IMR-90 (cell line): ENCODE measurements around the gene NOX4. TPM values are rescaled to one million over a fixed set of nuclear protein-coding genes. Genes with fewer than 3 reads are reported as not detected.

ENCODE experiments used
- ATAC-seq: fragments of 200-7000 bp; cut with Tn5 transposase; 2 replicates; pipeline ENCODE4 v1.9.1; 2020; ENCODE audit warnings: low read depth, mild to moderate bottlenecking, moderate library complexity
- BruUV-seq: library from RNA; stranded (reverse); fragments of 400-500 nt; replicated peaks from 2 replicates; lab custom pipeline; 2021; lab: Mats Ljungman, UMichigan
- CTCF ChIA-PET: fragments of 300-600 bp; formaldehyde crosslinking; extraction: SDS; loops from one replicate; lab custom pipeline; 2021; ENCODE audit warnings: antibody characterized with exemption; lab: Yijun Ruan, JAX
- POLR2A ChIA-PET: fragments of 300-600 bp; sonication (Branson Sonifier 250); formaldehyde crosslinking; loops from one replicate; lab custom pipeline; 2022; ENCODE audit warnings: antibody characterized with exemption; ENCODE audit not compliant: unreplicated experiment; lab: Charles Lee
- DNase-seq: peaks from one replicate; pipeline ENCODE4 v3.0.0; 2013
- H2AFZ ChIP-seq: replicated peaks from 2 replicates; pipeline ENCODE3; 2013; ENCODE audit warnings: low read length, mild to moderate bottlenecking; ENCODE audit not compliant: poor library complexity
- H2AK5ac ChIP-seq: 2 replicates; pipeline ENCODE4 v1.6.1; 2013; ENCODE audit warnings: low read depth, low read length, inconsistent platforms
- H2AK9ac ChIP-seq: replicated peaks from 2 replicates; pipeline ENCODE3; 2013; ENCODE audit warnings: mild to moderate bottlenecking, low read depth, low read length, moderate library complexity; ENCODE audit not compliant: poor library complexity
- H2BK120ac ChIP-seq: 2 replicates; pipeline ENCODE4 v1.6.1; 2013; ENCODE audit warnings: low read depth, low read length, inconsistent platforms
- H2BK15ac ChIP-seq: 3 replicates; pipeline ENCODE4 v1.6.1; 2013; ENCODE audit warnings: low read depth, low read length, inconsistent platforms
- H2BK20ac ChIP-seq: 2 replicates; pipeline ENCODE4 v1.6.1; 2013; ENCODE audit warnings: low read depth, mild to moderate bottlenecking, inconsistent platforms, low read length, moderate library complexity
- H2BK5ac ChIP-seq: 2 replicates; pipeline ENCODE4 v1.6.1; 2013; ENCODE audit warnings: mild to moderate bottlenecking, low read depth, low read length, inconsistent platforms; ENCODE audit not compliant: poor library complexity, severe bottlenecking
- H3K14ac ChIP-seq: replicated peaks from 2 replicates; pipeline ENCODE4 v1.6.1; 2013; ENCODE audit warnings: low read depth, low read length, inconsistent platforms
- H3K18ac ChIP-seq: 2 replicates; pipeline ENCODE4 v1.6.1; 2013; ENCODE audit warnings: low read depth, low read length, control low read depth
- H3K23ac ChIP-seq: 2 replicates; pipeline ENCODE4 v1.6.1; 2013; ENCODE audit warnings: low read depth, low read length, inconsistent platforms
- H3K27ac ChIP-seq: 2 replicates; pipeline ENCODE4 v1.5.1; 2013; ENCODE audit warnings: mild to moderate bottlenecking, control low read depth, low read length; ENCODE audit not compliant: insufficient read depth
- H3K27me3 ChIP-seq: 2 replicates; pipeline ENCODE4 v1.6.1; 2013; ENCODE audit warnings: low read length; ENCODE audit not compliant: control insufficient read depth, insufficient read depth
- H3K36me3 ChIP-seq: 2 replicates; pipeline ENCODE4 v1.6.1; 2013; ENCODE audit warnings: low read length, mixed read lengths; ENCODE audit not compliant: control insufficient read depth, insufficient read depth
- H3K4ac ChIP-seq: 2 replicates; pipeline ENCODE4 v1.6.1; 2013; ENCODE audit warnings: low read depth, low read length, inconsistent platforms
- H3K4me1 ChIP-seq: 2 replicates; pipeline ENCODE4 v1.6.1; 2013; ENCODE audit warnings: low read length, mixed read lengths; ENCODE audit not compliant: control insufficient read depth, insufficient read depth
- H3K4me2 ChIP-seq: 2 replicates; pipeline ENCODE4 v1.6.1; 2013; ENCODE audit warnings: low read depth, mild to moderate bottlenecking, control low read depth, low read length, moderate library complexity
- H3K4me3 ChIP-seq: 2 replicates; pipeline ENCODE4 v1.5.1; 2013; ENCODE audit warnings: low read depth, mild to moderate bottlenecking, control low read depth, low read length, moderate library complexity; ENCODE audit not compliant: insufficient read depth
- H3K56ac ChIP-seq: 2 replicates; pipeline ENCODE4 v1.6.1; 2013; ENCODE audit warnings: low read length, inconsistent platforms; ENCODE audit not compliant: insufficient read depth; ENCODE audit errors: extremely low read depth
- H3K79me1 ChIP-seq, 2 experiments: 2 replicates each; pipeline ENCODE4 v1.6.1; 2013; ENCODE audit warnings: low read length in 2 of 2, inconsistent platforms in 1 of 2, low read depth in 1 of 2
- H3K9ac ChIP-seq: 2 replicates; pipeline ENCODE4 v1.6.1; 2013; ENCODE audit warnings: low read depth, low read length, control low read depth
- H3K9me1 ChIP-seq: 2 replicates; pipeline ENCODE4 v1.6.1; 2013; ENCODE audit warnings: low read length, inconsistent platforms; ENCODE audit not compliant: insufficient read depth
- H3K9me3 ChIP-seq: 2 replicates; pipeline ENCODE4 v1.6.1; 2013; ENCODE audit warnings: low read length; ENCODE audit not compliant: control insufficient read depth, insufficient read depth
- H4K20me1 ChIP-seq: 2 replicates; pipeline ENCODE4 v1.6.1; 2013; ENCODE audit warnings: low read length, inconsistent platforms; ENCODE audit not compliant: insufficient read depth
- H4K5ac ChIP-seq: 2 replicates; pipeline ENCODE4 v1.6.1; 2013; ENCODE audit warnings: mild to moderate bottlenecking, low read depth, low read length, control low read depth
- H4K8ac ChIP-seq, 2 experiments: 2 replicates each; pipeline ENCODE4 v1.6.1; 2013; ENCODE audit warnings: low read depth in 2 of 2, low read length in 2 of 2, control low read depth in 1 of 2, inconsistent platforms in 1 of 2
- H4K91ac ChIP-seq: 2 replicates; pipeline ENCODE4 v1.6.1; 2013; ENCODE audit warnings: low read depth, low read length, inconsistent platforms; ENCODE audit not compliant: insufficient read depth
- BHLHE40 ChIP-seq: fragments of 150-350 bp; IDR thresholded peaks from 2 replicates; pipeline ENCODE4 v1.6.1; 2016; ENCODE audit warnings: mild to moderate bottlenecking, low read depth, low read length
- CEBPB ChIP-seq: IDR thresholded peaks from 2 replicates; pipeline ENCODE4 v1.6.1; 2012; ENCODE audit warnings: low read depth, low read length, improper control_type of control experiment
- CHD1 ChIP-seq: IDR thresholded peaks from 2 replicates; pipeline ENCODE4 v1.6.1; 2012; ENCODE audit warnings: low read depth, low read length, improper control_type of control experiment
- CTCF ChIP-seq: conservative IDR thresholded peaks from 2 replicates; pipeline ENCODE4 v1.5.1; 2012; ENCODE audit warnings: mild to moderate bottlenecking, low read depth, low read length, improper control_type of control experiment
- ELK1 ChIP-seq: fragments of 150-350 bp; IDR thresholded peaks from 2 replicates; pipeline ENCODE4 v1.6.1; 2016; ENCODE audit warnings: low read depth, mild to moderate bottlenecking, low read length, moderate library complexity, borderline replicate concordance
- MAFK ChIP-seq: IDR thresholded peaks from 2 replicates; pipeline ENCODE4 v1.6.1; 2012; ENCODE audit warnings: low read depth, low read length, improper control_type of control experiment
- MAZ ChIP-seq: IDR thresholded peaks from 2 replicates; pipeline ENCODE4 v1.6.1; 2012; ENCODE audit warnings: low read depth, mild to moderate bottlenecking, low read length, improper control_type of control experiment, moderate library complexity, borderline replicate concordance
- NFE2L2 ChIP-seq: fragments of 150-350 bp; IDR thresholded peaks from 2 replicates; pipeline ENCODE4 v1.6.1; 2016; ENCODE audit warnings: low read depth, mild to moderate bottlenecking, low read length
- POLR2A ChIP-seq: IDR thresholded peaks from 2 replicates; pipeline ENCODE4 v1.6.1; 2012; ENCODE audit warnings: mild to moderate bottlenecking, low read depth, low read length
- RAD21 ChIP-seq: IDR thresholded peaks from 2 replicates; pipeline ENCODE4 v1.6.1; 2012; ENCODE audit warnings: low read length, improper control_type of control experiment
- RFX5 ChIP-seq: IDR thresholded peaks from 2 replicates; pipeline ENCODE4 v1.8.0; 2012; ENCODE audit warnings: low read depth, mild to moderate bottlenecking, low read length, moderate library complexity
- SMC3 ChIP-seq: fragments of 150-350 bp; IDR thresholded peaks from 2 replicates; pipeline ENCODE4 v1.6.1; 2016; ENCODE audit warnings: low read depth, mild to moderate bottlenecking, antibody characterized with exemption, low read length, moderate library complexity
- WGBS, 2 experiments: methylation state at CpG; one replicate each; pipeline versions ENCODE4 v1.1.5 to v1.1.7; 2013; ENCODE audit warnings: missing lambda C conversion rate in 2 of 2; ENCODE audit not compliant: insufficient read length in 1 of 2; ENCODE audit errors: extremely low coverage in 2 of 2; 5-methylcytosine and 5-hydroxymethylcytosine counted together
- dilution Hi-C: fragments of 300-500 bp; cut with HindIII; formaldehyde crosslinking; loops from one replicate; pipeline ENCODE4 v1.14.3; 2018; ENCODE audit warnings: low sequenced_read_pairs; ENCODE audit not compliant: unreplicated experiment
- in situ Hi-C: fragments of 300-500 bp; cut with MboI; formaldehyde crosslinking; loops from 3 replicates; pipeline ENCODE4 v1.14.3; 2019; ENCODE audit warnings: low sequenced_read_pairs, inconsistent platforms, mixed read lengths
- intact Hi-C: fragments of 100-400 bp; cut with micrococcal nuclease; formaldehyde crosslinking; loops from 2 replicates; pipeline ENCODE4 v1.10.0; 2022
- polyA plus RNA-seq, 3 experiments: library from polyadenylated mRNA; depleted of rRNA; stranded (reverse); fragments of >200 nt; gene quantifications; 2 replicates each; pipeline ENCODE4 v1.2.3, GENCODE V29; 2012; ENCODE audit warnings: low replicate concordance in 1 of 3
- total RNA-seq: library from RNA; depleted of rRNA; stranded (reverse); fragments of >200 nt; gene quantifications from 2 replicates; pipeline ENCODE4 v1.2.3, GENCODE V29; 2012
- TF ChIP-seq, protein P1 (sequence below): fragments of 150-350 bp; IDR thresholded peaks from 2 replicates; pipeline ENCODE4 v1.6.1; 2017; ENCODE audit warnings: mild to moderate bottlenecking, antibody characterized with exemption, low read length, low read depth

The NOX4 gene
- total and polyA plus RNA-seq, 2 of the 4 experiments (the other 2 are of a cell fraction), result 4.7 to 11.7 TPM

DNA sequence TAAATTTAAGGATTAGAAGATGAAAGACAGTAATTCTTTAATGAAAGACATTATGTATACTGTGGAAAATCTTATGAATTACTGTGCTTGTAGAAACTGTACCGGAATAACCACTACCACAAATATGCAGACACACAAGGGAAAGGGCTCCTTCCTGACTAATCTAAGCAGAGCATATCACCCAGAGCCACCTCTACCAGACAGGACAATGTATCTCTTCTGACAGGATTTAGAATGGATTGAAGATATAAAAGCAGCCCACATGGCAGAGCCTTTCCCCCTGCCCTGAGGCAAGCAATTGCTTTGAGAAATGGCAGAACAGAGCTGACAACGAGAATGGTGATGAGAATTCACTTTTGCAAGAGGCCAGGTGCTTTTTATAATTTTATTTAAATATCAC, 144.1 kb downstream of the NOX4 start:
- no TSS peak for BruUV-seq
- Histone ChIP-seq H2AK9ac (no peak overlapping the region), H3K9ac (no peak overlapping the region), H3K4ac (no peak overlapping the region), H2BK120ac (no peak overlapping the region), H3K36me3 (no peaks in the 10 kb centered on the region), H2AK5ac (no peak overlapping the region), H4K5ac (peak overlapping the region; percentile 63; the same call in 1 of the 2 replicates), H3K4me2 (no peak overlapping the region), H4K20me1 (no peaks in the 10 kb centered on the region), H3K4me1 (no peaks in the 10 kb centered on the region; the same call in 1 of the 2 replicates), H3K14ac (no peak overlapping the region), H2AFZ (no peak overlapping the region), H3K9me3 (no peaks in the 10 kb centered on the region), H3K27me3 (no peaks in the 10 kb centered on the region), H2BK20ac (no peak overlapping the region), H4K91ac (no peak overlapping the region), H3K18ac (no peak overlapping the region), H3K4me3 (no peak overlapping the region), H3K27ac (no peak overlapping the region), H4K8ac (no peak overlapping the region), H3K23ac (no peak overlapping the region), H2BK5ac (no peak overlapping the region), H3K56ac (no peak overlapping the region), H3K79me1 (no peaks in the 10 kb centered on the region), H2BK15ac (no peak overlapping the region), H3K9me1 (no peaks in the 10 kb centered on the region)
- ATAC-seq (no peak), DNase-seq (no peak)
- intact Hi-C loops, result no loop called here
- dilution Hi-C loops, result no loop called here
- TF ChIP-seq CHD1 (no peak), MAFK (no peak), SMC3 (no peak), BHLHE40 (no peak), NFE2L2 (no peak), CEBPB (no peak), RAD21 (no peak), RFX5 (no peak), POLR2A (no peak), ELK1 (no peak), CTCF (no peak), MAZ (no peak)
- TF ChIP-seq, protein P1, sequence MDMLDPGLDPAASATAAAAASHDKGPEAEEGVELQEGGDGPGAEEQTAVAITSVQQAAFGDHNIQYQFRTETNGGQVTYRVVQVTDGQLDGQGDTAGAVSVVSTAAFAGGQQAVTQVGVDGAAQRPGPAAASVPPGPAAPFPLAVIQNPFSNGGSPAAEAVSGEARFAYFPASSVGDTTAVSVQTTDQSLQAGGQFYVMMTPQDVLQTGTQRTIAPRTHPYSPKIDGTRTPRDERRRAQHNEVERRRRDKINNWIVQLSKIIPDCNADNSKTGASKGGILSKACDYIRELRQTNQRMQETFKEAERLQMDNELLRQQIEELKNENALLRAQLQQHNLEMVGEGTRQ, result no peak
- ChIA-PET CTCF (no interaction called here), POLR2A (no interaction called here)
- no CpG with 5 or more reads among the region's 2 CpGs for WGBS, 2 experiments
- in situ Hi-C loops, result no loop called here
